K562 (cell line): ENCODE results near the gene CCSER1. TPM values are rescaled to one million over a fixed set of nuclear protein-coding genes. Genes with fewer than 3 reads are reported as not detected.

Source experiments
- polyA plus RNA-seq, 8 experiments: library from polyadenylated mRNA; depleted of rRNA in 4 of 8; stranded (reverse) in 5 of 8; unstranded in 3 of 8; fragments of >200 nt; fragmentation: Nextera tagmentation in 2 of 8; fragmentation: Illumina TruSeq in 1 of 8; extraction: Ambion mirVana in 2 of 8; extraction: Trizol in 1 of 8; gene quantifications; 2 replicates each; pipeline versions ENCODE4 v1.2.1 to v1.2.3, GENCODE V29; 2011 to 2014; ENCODE audit warnings: inconsistent platforms in 1 of 8, missing spikeins in 1 of 8
- small RNA-seq: library from RNA; depleted of rRNA; stranded (forward); fragments of <200 nt; gene quantifications from one replicate; pipeline ENCODE3, GENCODE V24; 2014
- total RNA-seq, 7 experiments: library from RNA; depleted of rRNA in 6 of 7; stranded (reverse); fragments of >200 nt in 6 of 7; fragmentation: Illumina TruSeq in 2 of 7; extraction: Trizol in 2 of 7; gene quantifications; 2 replicates each; pipeline versions ENCODE4 v1.2.1 to v1.2.3, GENCODE V29; 2011 to 2021; ENCODE audit warnings: low replicate concordance in 1 of 7

The CCSER1 gene
- total and polyA plus RNA-seq, 9 of the 15 experiments (the other 6 are each of a cell fraction or from before 2014, with no cell fraction given), result not detected

Small RNA genes lying within 50 kb of the gene (small RNA-seq; reads per million reads assigned to genes)
- gene AC093729.1 (not detected), gene TMSB4XP8 (0.40 reads per million, percentile 11 among the genes with 10 or more reads in this experiment)

Other genes starting within 250 kb of the CCSER1 start
- gene MMRN1, start 232.5 kb upstream of the CCSER1 start, total RNA-seq (2014; rRNA removed), result not detected in 2 replicates
- gene MMRN1, start 232.5 kb upstream of the CCSER1 start, total RNA-seq (2014; rRNA removed; fragmentation: Illumina TruSeq; extraction: Trizol), result not detected in 2 replicates
- gene MMRN1, start 232.5 kb upstream of the CCSER1 start, total RNA-seq (2015; rRNA removed; fragmentation: Illumina TruSeq; extraction: Trizol), result not detected in 2 replicates
- 0.02 and 0.04 TPM in 2 replicates for gene MMRN1, start 232.5 kb upstream of the CCSER1 start, total RNA-seq (2021)
- gene MMRN1, start 232.5 kb upstream of the CCSER1 start, polyA plus RNA-seq (2011; rRNA removed), result 0.06 TPM in 1 of 2 replicates, not detected in the other
- gene MMRN1, start 232.5 kb upstream of the CCSER1 start, polyA plus RNA-seq (2014; fragmentation: Illumina TruSeq; extraction: Trizol), result not detected in 2 replicates
- gene MMRN1, start 232.5 kb upstream of the CCSER1 start, polyA plus RNA-seq (2014; fragmentation: Nextera tagmentation; extraction: Ambion mirVana), result under 1 TPM in 1 of 2 experiments, not detected in 1; 0.01 TPM
- not detected in 2 replicates for gene MMRN1, start 232.5 kb upstream of the CCSER1 start, polyA plus RNA-seq (2014; rRNA removed)